ENCODE data around the gene PPP6R3.

The PPP6R3 gene

DNA sequence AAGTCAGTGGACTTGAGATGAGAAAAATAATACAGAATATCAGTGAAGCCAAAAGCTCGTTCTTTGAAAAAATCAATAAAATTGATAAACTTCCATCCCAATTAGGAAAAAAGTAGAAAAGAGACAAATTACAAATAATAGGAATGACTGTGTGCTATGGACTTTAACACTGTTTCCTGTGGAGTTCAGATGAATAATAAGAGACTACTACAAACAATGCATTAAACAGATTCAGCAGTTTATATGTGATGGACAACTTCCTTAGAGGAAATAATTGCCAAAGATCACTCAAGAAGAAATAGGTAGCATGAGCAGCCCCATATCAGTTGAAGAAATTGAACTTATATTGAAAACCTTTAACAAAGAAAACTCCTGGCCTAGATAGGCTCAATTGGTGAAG lies 99.7 kb downstream of the PPP6R3 start:
- ATAC-seq (replicated peaks) (no peak), DNase-seq (no peak)
- Mint-ChIP-seq H3K27ac (no peak overlapping the region), H3K36me3 (ENCODE audit: insufficient read depth) (peaks cover 65% of the 10 kb centered on the region), H3K4me3 (no peak overlapping the region), H3K27me3 (no peaks in the 10 kb centered on the region), H3K4me1 (ENCODE audit: low read depth in 2 of 2) (peaks cover 2 to 8% of the 10 kb centered on the region in 2 donors), H3K9me3 (no peaks in the 10 kb centered on the region)

DNA sequence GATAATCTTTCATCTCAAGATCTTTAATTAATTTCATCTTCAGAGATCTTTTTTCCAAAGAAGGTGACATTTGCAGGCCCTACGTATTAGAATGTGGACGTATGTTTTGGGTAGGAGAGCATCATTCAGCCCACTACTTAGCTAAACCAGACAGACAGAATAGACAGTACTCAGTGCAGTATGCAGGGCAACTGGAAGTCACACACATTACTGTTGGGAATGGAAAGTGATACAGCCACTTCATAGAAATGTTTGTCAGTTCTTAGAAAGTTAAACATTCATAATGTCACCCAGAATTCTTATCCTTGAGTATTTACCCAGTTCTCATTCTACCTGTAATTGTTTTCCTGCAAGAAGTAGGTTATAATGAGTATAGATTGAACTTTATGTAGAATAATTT lies 102.9 kb downstream of the PPP6R3 start:
- no peak for ATAC-seq (replicated peaks)
- no peak overlapping the region for H3K4me3 Mint-ChIP-seq

DNA sequence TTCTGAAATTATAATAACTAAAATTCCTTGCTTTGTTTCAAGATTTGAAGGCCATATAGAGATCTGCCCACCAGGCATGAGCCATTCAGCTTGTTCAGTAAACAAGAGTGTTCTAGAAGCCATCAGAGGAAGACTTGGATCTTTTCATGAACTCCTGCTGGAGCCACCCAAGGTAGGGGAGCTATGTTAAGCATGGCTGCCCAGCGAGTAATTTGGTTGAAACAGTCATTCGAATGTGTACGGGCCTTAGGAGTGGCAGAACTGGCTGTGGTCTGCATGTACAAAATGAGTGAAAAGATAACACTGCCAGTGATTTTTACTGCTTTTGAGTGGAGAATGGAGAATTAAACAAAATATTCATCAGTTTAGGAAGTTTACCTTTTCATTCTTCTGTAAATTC lies 103.7 kb downstream of the PPP6R3 start:
- DNase-seq = no peak
- no peaks in the 10 kb centered on the region for H3K9me3 Mint-ChIP-seq
- ATAC-seq (replicated peaks) = no peak
- no peaks in the 10 kb centered on the region for H3K27me3 Mint-ChIP-seq
- peaks cover 74% of the 10 kb centered on the region for H3K36me3 Mint-ChIP-seq (ENCODE audit: insufficient read depth)
- no peak overlapping the region for H3K4me3 Mint-ChIP-seq
- H3K27ac Mint-ChIP-seq = peak overlapping the region in 1 of 2 donors; percentile 39
- peaks cover 2 to 29% of the 10 kb centered on the region in 2 donors for H3K4me1 Mint-ChIP-seq (ENCODE audit: low read depth in 2 of 2)

More for the DNA sequence above, 102.9 kb downstream of the PPP6R3 start:
- Mint-ChIP-seq H3K9me3 (no peaks in the 10 kb centered on the region), H3K27ac (peak overlapping the region in 1 of 2 donors; percentile 66), H3K36me3 (ENCODE audit: insufficient read depth) (peaks cover 71% of the 10 kb centered on the region), H3K4me1 (ENCODE audit: low read depth in 2 of 2) (peaks cover 2 to 31% of the 10 kb centered on the region in 2 donors), H3K27me3 (no peaks in the 10 kb centered on the region)
- no peak for DNase-seq

DNA sequence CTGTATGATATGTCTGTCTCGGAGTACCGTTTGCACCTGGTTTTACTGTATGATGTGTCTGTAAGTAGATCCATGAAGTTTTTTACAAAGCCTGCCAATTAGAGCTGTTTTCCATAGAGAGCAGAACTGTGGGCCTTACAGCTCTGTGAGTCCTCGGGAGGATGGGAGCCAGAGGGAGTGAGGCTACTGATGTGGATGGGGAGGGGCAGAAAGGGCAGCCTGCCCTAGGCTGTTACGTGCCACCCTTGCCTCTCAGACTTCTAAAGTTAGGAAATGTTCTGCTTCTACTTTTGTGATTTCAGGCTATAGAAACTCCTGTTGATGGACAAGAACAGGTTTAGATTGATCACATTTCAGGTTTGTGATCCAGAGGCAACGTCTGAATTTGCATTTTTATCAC lies 105.2 kb downstream of the PPP6R3 start:
- no peaks in the 10 kb centered on the region for H3K9me3 Mint-ChIP-seq
- H3K4me3 Mint-ChIP-seq = no peak overlapping the region
- ATAC-seq (replicated peaks) (no peak), DNase-seq (no peak)
- peaks cover 81% of the 10 kb centered on the region for H3K36me3 Mint-ChIP-seq (ENCODE audit: insufficient read depth)
- peaks cover 2 to 33% of the 10 kb centered on the region in 2 donors for H3K4me1 Mint-ChIP-seq (ENCODE audit: low read depth in 2 of 2)
- no peaks in the 10 kb centered on the region for H3K27me3 Mint-ChIP-seq
- H3K27ac Mint-ChIP-seq = peak overlapping the region in 1 of 2 donors; percentile 39

DNA sequence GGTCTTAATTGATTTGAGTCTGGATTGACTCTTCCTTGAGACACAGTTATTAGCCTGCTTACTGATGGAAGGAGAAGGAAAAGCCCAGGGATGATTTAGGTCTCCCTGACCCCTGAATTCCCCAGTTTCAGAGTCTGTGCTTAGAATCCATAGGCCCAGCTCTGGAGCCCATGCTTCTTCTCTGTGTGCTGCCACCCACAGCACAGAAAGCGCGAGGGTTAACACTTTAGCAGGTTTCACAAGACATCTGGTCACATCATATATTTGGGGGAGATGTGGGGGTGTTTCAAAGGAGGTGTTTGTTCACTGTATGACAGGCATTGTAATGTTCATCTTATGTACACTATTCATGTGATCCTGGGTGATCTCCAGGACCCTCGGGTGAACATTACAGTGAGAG lies 107.0 kb downstream of the PPP6R3 start:
- Mint-ChIP-seq H3K9me3 (no peaks in the 10 kb centered on the region), H3K27me3 (no peaks in the 10 kb centered on the region), H3K4me3 (no peak overlapping the region), H3K36me3 (ENCODE audit: insufficient read depth) (peaks cover 86% of the 10 kb centered on the region), H3K4me1 (ENCODE audit: low read depth in 2 of 2) (peaks cover 2 to 39% of the 10 kb centered on the region in 2 donors), H3K27ac (no peak overlapping the region)
- no peak for DNase-seq
- ATAC-seq (replicated peaks) = no peak

DNA sequence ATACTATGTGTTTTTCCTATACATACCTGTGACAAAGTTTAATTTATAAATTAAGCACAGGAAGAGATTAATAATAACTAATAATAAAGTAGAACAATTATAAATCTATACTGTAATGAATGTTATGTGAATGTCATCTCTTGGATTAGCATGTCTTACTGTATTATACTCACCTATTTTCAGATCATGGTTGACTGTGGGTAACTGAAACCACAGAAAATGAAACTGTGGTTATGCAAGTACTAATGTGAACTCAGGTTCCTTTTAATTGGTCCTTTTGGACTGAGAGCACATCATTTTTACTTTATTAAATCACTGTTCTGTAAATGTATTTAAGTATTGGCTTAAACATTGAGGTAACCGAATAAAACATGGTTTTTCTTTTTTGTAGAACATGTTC lies 108.8 kb downstream of the PPP6R3 start:
- H3K36me3 Mint-ChIP-seq (ENCODE audit: insufficient read depth) = peaks cover 83% of the 10 kb centered on the region
- H3K4me3 Mint-ChIP-seq = no peak overlapping the region
- no peaks in the 10 kb centered on the region for H3K9me3 Mint-ChIP-seq
- H3K27ac Mint-ChIP-seq = no peak overlapping the region
- no peak for DNase-seq
- H3K4me1 Mint-ChIP-seq (ENCODE audit: low read depth in 2 of 2) = peaks cover 8 to 39% of the 10 kb centered on the region in 2 donors
- H3K27me3 Mint-ChIP-seq = no peaks in the 10 kb centered on the region
- no peak for ATAC-seq (replicated peaks)

DNA sequence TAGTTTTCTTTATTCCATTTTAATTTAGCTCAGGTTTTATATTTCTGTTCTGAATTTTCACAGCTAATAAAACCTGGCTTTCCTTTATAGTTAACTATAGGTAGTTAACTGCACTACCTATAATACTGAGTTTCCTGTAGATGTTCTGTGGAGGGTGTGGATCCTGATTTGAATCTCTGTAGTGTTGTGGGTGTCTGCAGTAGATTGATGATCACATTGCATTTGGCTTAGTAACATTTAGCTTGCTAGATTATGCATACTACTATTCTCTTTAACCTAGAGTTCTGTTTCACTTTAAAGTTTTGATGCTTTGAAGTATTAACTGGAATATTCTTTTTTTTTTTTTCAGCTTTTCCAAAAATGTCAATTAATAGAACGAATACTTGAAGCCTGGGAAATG lies 110.1 kb downstream of the PPP6R3 start:
- Mint-ChIP-seq H3K27me3 (no peaks in the 10 kb centered on the region), H3K9me3 (no peaks in the 10 kb centered on the region), H3K27ac (no peak overlapping the region), H3K4me1 (ENCODE audit: low read depth in 2 of 2) (peaks cover 8 to 30% of the 10 kb centered on the region in 2 donors), H3K4me3 (no peak overlapping the region), H3K36me3 (ENCODE audit: insufficient read depth) (peaks cover 79% of the 10 kb centered on the region)
- ATAC-seq (replicated peaks) (no peak), DNase-seq (no peak)

DNA sequence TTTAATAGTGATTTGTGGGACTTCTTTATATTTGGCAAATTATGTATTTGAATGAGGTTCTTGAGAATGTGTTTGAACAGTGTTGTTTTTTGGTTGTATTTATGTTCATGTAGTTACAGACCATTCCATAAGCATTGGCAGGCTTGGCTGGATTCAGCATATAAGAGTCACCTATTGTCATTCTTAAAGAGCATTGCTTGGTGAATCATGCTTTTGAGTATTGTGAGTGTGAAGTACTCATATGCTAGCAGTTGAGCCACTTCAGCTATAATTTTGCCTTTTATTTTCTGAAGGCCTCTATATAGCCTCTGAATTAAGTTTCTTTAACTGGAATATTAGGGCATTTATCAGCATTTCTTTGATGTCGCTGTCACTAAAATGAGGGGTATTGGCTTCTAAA lies 113.8 kb downstream of the PPP6R3 start:
- H3K4me1 Mint-ChIP-seq (ENCODE audit: low read depth in 2 of 2) = peaks cover 8 to 10% of the 10 kb centered on the region in 2 donors
- no peak overlapping the region for H3K27ac Mint-ChIP-seq
- no peaks in the 10 kb centered on the region for H3K9me3 Mint-ChIP-seq
- no peaks in the 10 kb centered on the region for H3K27me3 Mint-ChIP-seq
- no peak overlapping the region for H3K4me3 Mint-ChIP-seq
- ATAC-seq (replicated peaks) (no peak), DNase-seq (no peak)
- H3K36me3 Mint-ChIP-seq (ENCODE audit: insufficient read depth) = peaks cover 79% of the 10 kb centered on the region

DNA sequence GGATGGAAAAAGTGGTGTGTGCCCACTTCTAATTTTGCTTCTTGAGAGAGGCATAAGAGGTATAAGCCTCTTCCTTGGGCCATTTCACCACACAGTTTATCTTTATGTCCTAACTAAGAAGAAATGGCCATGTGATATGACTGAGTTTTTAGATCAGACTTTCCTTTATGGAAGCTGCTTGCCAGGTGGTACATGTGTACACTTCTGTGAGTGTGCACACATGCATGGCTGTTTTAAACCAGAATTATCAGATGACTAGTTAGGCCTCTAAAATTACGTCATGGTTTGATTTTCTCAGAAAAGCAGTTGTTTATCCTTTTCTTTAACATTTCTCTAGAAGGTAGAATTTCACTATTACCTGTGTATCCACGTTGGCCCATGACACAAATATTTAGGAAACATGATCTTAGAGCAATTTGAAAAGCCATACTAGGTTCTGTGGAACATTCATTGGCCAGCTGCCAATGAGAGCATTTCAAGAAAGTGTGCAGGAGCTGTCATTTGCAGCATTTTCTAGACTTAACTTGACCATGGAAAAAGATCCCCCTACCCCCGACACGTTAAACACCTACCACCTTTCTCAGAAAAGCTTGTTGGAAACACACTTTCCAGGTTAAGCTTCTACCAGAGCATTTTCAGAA lies 114.6 kb downstream of the PPP6R3 start:
- Mint-ChIP-seq H3K36me3 (ENCODE audit: insufficient read depth) (peaks cover 71% of the 10 kb centered on the region), H3K27ac (no peak overlapping the region), H3K27me3 (no peaks in the 10 kb centered on the region), H3K4me1 (ENCODE audit: low read depth in 2 of 2) (peaks cover 10% of the 10 kb centered on the region in 2 donors), H3K4me3 (no peak overlapping the region), H3K9me3 (no peaks in the 10 kb centered on the region)
- no peak for ATAC-seq (replicated peaks)
- no peak for DNase-seq

DNA sequence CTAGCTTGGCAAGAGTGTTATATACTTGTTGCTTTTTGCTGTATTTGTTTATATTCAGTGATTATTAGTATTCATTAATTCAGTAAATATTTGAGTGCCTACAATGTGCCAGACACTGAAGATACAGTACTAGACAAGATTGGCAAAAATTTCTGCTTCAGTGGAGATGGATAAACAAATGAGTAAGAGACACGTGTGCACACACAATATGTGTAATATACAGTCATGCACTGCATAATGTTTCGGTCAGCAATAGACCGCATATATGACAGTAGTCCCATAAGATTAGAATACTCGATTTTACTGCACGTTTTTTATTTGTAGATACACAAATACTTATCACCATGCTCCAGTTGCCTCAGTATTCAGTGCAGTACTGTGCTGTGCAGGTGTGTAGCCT lies 118.9 kb downstream of the PPP6R3 start:
- DNase-seq (no peak), ATAC-seq (replicated peaks) (no peak)
- Mint-ChIP-seq H3K27me3 (no peaks in the 10 kb centered on the region), H3K27ac (peak overlapping the region in 1 of 2 donors; percentile 1), H3K4me3 (no peak overlapping the region), H3K36me3 (ENCODE audit: insufficient read depth) (peaks cover 64% of the 10 kb centered on the region), H3K9me3 (no peaks in the 10 kb centered on the region), H3K4me1 (ENCODE audit: low read depth in 2 of 2) (peaks cover 8 to 20% of the 10 kb centered on the region in 2 donors)

DNA sequence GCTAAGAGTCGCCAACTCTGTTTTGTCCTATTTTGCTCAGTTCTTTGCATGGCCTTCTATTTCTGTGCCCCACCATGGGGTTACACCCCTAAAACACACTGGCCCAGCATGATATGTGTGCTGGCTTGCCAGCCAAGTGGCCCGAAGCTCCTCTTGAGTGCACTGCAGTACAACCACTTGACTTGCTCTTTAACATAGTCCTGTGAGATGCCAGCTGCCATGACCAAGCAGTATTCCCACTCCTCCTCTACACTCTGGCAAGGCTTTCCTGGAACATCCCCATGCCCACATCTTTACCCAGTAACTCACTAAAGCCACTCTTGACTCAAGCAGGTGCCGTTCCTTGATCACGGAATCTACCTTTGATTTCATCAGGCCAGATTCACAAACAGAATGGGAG lies 120.9 kb downstream of the PPP6R3 start:
- Mint-ChIP-seq H3K4me3 (no peak overlapping the region), H3K4me1 (ENCODE audit: low read depth in 2 of 2) (peaks cover 8 to 20% of the 10 kb centered on the region in 2 donors), H3K27ac (peak overlapping the region in 1 of 2 donors; percentile 33), H3K27me3 (no peaks in the 10 kb centered on the region), H3K36me3 (ENCODE audit: insufficient read depth) (peaks cover 59% of the 10 kb centered on the region), H3K9me3 (no peaks in the 10 kb centered on the region)
- no peak for DNase-seq
- no peak for ATAC-seq (replicated peaks)

DNA sequence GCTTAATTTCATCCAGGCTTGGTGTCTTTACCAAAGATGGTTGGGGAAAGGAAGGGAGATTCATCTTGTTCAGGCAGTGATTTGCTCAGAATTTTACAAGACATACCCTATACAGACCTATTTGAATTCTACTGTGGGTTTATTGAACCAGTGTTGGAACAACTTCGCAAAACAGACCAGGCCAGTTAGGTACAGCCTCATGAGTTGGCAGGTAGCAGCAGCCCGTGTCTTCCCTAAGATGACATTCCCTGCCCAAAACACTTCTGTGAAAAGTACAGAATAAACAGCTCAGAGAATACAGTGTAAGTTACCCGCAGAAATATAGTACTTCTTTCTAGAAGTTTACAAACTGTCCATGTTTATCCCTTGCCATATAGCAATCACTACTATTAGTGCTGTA lies 121.3 kb downstream of the PPP6R3 start:
- Mint-ChIP-seq H3K4me3 (no peak overlapping the region), H3K9me3 (no peaks in the 10 kb centered on the region), H3K27me3 (no peaks in the 10 kb centered on the region), H3K36me3 (ENCODE audit: insufficient read depth) (peaks cover 58% of the 10 kb centered on the region), H3K27ac (peak overlapping the region; percentile 33 to 62), H3K4me1 (ENCODE audit: low read depth in 2 of 2) (peaks cover 8 to 20% of the 10 kb centered on the region in 2 donors)
- ATAC-seq (replicated peaks) (no peak), DNase-seq (no peak)

DNA sequence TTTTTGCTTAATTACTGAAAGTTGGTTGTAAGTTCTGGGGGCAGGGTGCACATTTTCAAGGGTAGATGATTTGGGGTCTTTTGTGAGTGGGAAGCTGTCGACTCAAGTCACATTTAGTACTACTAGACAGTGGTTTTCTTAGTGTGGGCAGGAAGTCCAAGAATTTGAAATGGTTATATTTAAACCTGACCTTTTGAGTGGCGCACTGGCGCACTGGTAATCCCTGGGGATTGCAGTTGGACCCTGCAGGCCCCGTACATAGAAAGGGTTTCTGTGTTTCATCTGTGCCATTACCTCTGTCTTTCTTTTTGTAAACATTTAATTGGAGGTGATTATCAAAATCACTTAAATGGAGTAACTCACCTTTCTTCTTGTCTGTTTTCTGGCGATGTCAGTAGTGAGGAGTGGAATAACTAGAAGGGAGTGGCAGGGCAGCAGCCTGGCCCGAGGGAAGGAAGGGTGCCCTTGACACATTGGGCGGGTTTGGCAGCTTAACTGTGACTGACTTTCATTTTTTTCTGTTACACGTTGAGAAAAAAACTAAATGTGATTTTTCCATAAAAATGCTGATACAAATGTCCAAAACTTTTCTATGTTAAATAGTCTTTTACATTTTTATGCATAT lies 122.0 kb downstream of the PPP6R3 start:
- H3K27ac Mint-ChIP-seq = peak overlapping the region in 1 of 2 donors; percentile 62

DNA sequence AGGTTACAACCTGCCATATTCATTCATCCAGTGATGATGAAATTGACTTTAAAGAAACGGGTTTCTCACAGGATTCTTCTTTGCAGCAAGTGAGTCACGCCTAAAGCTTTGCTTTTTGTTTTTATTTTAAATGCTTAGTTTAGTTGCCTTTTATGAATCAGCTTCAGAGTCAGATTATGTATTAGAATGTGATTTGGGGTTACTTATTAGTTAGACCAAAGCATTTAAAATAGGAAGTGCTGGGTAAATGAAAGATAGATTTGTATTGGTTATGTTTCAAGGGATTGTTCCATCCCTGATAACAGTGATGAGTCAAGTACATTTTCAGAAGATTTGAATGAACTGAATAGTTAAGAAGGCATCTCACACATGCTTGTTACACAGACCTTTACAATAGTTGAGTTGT lies 122.5 kb downstream of the PPP6R3 start:
- no peak overlapping the region for H3K4me3 Mint-ChIP-seq
- no peak for ATAC-seq (replicated peaks)
- peaks cover 8 to 20% of the 10 kb centered on the region in 2 donors for H3K4me1 Mint-ChIP-seq (ENCODE audit: low read depth in 2 of 2)
- H3K36me3 Mint-ChIP-seq (ENCODE audit: insufficient read depth) = peaks cover 53% of the 10 kb centered on the region
- no peak for DNase-seq
- H3K27ac Mint-ChIP-seq = no peak overlapping the region
- no peaks in the 10 kb centered on the region for H3K27me3 Mint-ChIP-seq
- no peaks in the 10 kb centered on the region for H3K9me3 Mint-ChIP-seq

More for the DNA sequence above, 122.0 kb downstream of the PPP6R3 start:
- no peak overlapping the region for H3K4me3 Mint-ChIP-seq
- H3K9me3 Mint-ChIP-seq = no peaks in the 10 kb centered on the region
- peaks cover 58% of the 10 kb centered on the region for H3K36me3 Mint-ChIP-seq (ENCODE audit: insufficient read depth)
- no peak for DNase-seq
- H3K27me3 Mint-ChIP-seq = no peaks in the 10 kb centered on the region
- ATAC-seq (replicated peaks) = no peak
- H3K4me1 Mint-ChIP-seq (ENCODE audit: low read depth in 2 of 2) = peaks cover 8 to 20% of the 10 kb centered on the region in 2 donors
